Endothelial cell of umbilical vein (primary cell): ENCODE measurements around the gene CBLB. TPM values are rescaled to one million over a fixed set of nuclear protein-coding genes. Genes with fewer than 3 reads are reported as not detected.

Experiments
- BruUV-seq: library from RNA; stranded (reverse); fragments of 400-500 nt; replicated peaks from 2 replicates; lab custom pipeline; 2021; lab: Mats Ljungman, UMichigan
- CTCF ChIA-PET: fragments of 300-600, 350-600 bp; sonication (Branson Sonifier 250); formaldehyde crosslinking; loops from one replicate; lab custom pipeline; 2021; ENCODE audit warnings: antibody characterized with exemption, inconsistent platforms; lab: Charles Lee
- POLR2A ChIA-PET: fragments of 300-600, 350-600 bp; sonication (Branson Sonifier 250); formaldehyde crosslinking; loops from one replicate; lab custom pipeline; 2021; ENCODE audit warnings: antibody characterized with exemption, inconsistent platforms; lab: Charles Lee
- DNase-seq: peaks from one replicate; pipeline ENCODE4 v3.0.0-alpha.2; 2011; ENCODE audit warnings: low read depth, low spot score
- FAIRE-seq: peaks from 2 replicates; lab custom pipeline; 2011; peaks lifted over from hg19 to GRCh38; lab: Jason Lieb, UNC
- H2AFZ ChIP-seq: 2 replicates; pipeline ENCODE4 v1.6.0; 2012; ENCODE audit warnings: low read depth, low read length, control low read depth, inconsistent platforms
- H3K27ac ChIP-seq: 2 replicates; pipeline ENCODE4 v1.5.1; 2011; ENCODE audit warnings: low read depth, mild to moderate bottlenecking, control low read depth, low read length, moderate library complexity; ENCODE audit not compliant: insufficient read depth
- H3K27me3 ChIP-seq, 2 experiments: 2 replicates each; pipeline versions ENCODE4 v1.6.0 to v1.6.1; 2011; ENCODE audit warnings: low read length in 2 of 2, mixed read lengths in 1 of 2; ENCODE audit not compliant: control insufficient read depth in 2 of 2, insufficient read depth in 2 of 2
- H3K36me3 ChIP-seq, 2 experiments: 2 replicates in 1 of 2; 3 replicates in 1 of 2; pipeline ENCODE4 v1.5.1; 2011; ENCODE audit warnings: low read length in 2 of 2, mild to moderate bottlenecking in 1 of 2, moderate library complexity in 1 of 2; ENCODE audit not compliant: control insufficient read depth in 2 of 2, insufficient read depth in 2 of 2; ENCODE audit errors: extremely low read depth in 1 of 2
- H3K4me1 ChIP-seq: 3 replicates; pipeline ENCODE4 v1.5.1; 2011; ENCODE audit warnings: mild to moderate bottlenecking, low read length; ENCODE audit not compliant: control insufficient read depth, insufficient read depth; ENCODE audit errors: extremely low read depth
- H3K4me2 ChIP-seq: 2 replicates; pipeline ENCODE4 v1.6.1; 2011; ENCODE audit warnings: low read length, control low read depth, mixed read lengths; ENCODE audit not compliant: insufficient read depth
- H3K4me3 ChIP-seq, 3 experiments: fragments of 200-600 bp in 1 of 3; sonication (generic), shearing (Covaris generic) in 1 of 3; replicated peaks in 1 of 3; 2 replicates each; pipeline ENCODE4 v1.5.1; 2011 to 2016; ENCODE audit warnings: control low read depth in 3 of 3, low read length in 3 of 3, mild to moderate bottlenecking in 2 of 3, inconsistent platforms in 1 of 3, low read depth in 1 of 3, moderate library complexity in 1 of 3; ENCODE audit not compliant: insufficient read depth in 1 of 3
- H3K79me2 ChIP-seq: 2 replicates; pipeline ENCODE4 v1.6.0; 2012; ENCODE audit warnings: low read length, inconsistent platforms; ENCODE audit not compliant: control insufficient read depth, insufficient read depth
- H3K9ac ChIP-seq: replicated peaks from 2 replicates; pipeline ENCODE3; 2011; ENCODE audit warnings: low read length, control low read depth; ENCODE audit not compliant: insufficient read depth; ENCODE audit errors: extremely low read depth
- H3K9me1 ChIP-seq: replicated peaks from 3 replicates; pipeline ENCODE4 v1.6.0; 2011; ENCODE audit warnings: mild to moderate bottlenecking, low read length; ENCODE audit not compliant: control insufficient read depth, insufficient read depth; ENCODE audit errors: extremely low read depth
- H3K9me3 ChIP-seq: replicated peaks from 2 replicates; pipeline ENCODE4 v1.5.1; 2012; ENCODE audit warnings: low read length, inconsistent platforms; ENCODE audit not compliant: control insufficient read depth, insufficient read depth
- H4K20me1 ChIP-seq: replicated peaks from 2 replicates; pipeline ENCODE3; 2011; ENCODE audit warnings: mild to moderate bottlenecking, low read length; ENCODE audit not compliant: control insufficient read depth, insufficient read depth; ENCODE audit errors: extremely low read depth
- FOS ChIP-seq: IDR thresholded peaks from 2 replicates; pipeline ENCODE4 v1.6.1; 2011; ENCODE audit warnings: mild to moderate bottlenecking, low read length, moderate library complexity, borderline replicate concordance; ENCODE audit not compliant: insufficient read depth
- GATA2 ChIP-seq: IDR thresholded peaks from 2 replicates; pipeline ENCODE4 v1.7.0; 2011; ENCODE audit warnings: low read depth, mild to moderate bottlenecking, moderate library complexity, mixed read lengths, low read length; ENCODE audit not compliant: insufficient read length, insufficient read depth
- JUN ChIP-seq: IDR thresholded peaks from 2 replicates; pipeline ENCODE4 v1.6.1; 2011; ENCODE audit warnings: borderline replicate concordance, low read depth; ENCODE audit not compliant: insufficient read length, insufficient read depth
- MYC ChIP-seq: IDR thresholded peaks from one replicate; pipeline ENCODE4 v1.6.1; 2011; ENCODE audit warnings: mild to moderate bottlenecking, low read depth, low read length
- POLR2A ChIP-seq: IDR thresholded peaks from 2 replicates; pipeline ENCODE4 v1.6.1; 2012; ENCODE audit warnings: low read depth, mild to moderate bottlenecking, control low read depth, low read length
- POLR2AphosphoS5 ChIP-seq: IDR thresholded peaks from 2 replicates; pipeline ENCODE4 v1.6.1; 2012; ENCODE audit warnings: low read depth, mild to moderate bottlenecking, control low read depth, low read length, moderate library complexity; ENCODE audit not compliant: insufficient read depth
- dilution Hi-C: fragments of 300-500 bp; cut with MboI; formaldehyde crosslinking; loops from one replicate; pipeline ENCODE4 v1.15.0; 2019; ENCODE audit warnings: low sequenced_read_pairs; ENCODE audit not compliant: extremely low pct_ligation_motif_present
- intact Hi-C: fragments of 100-400 bp; cut with micrococcal nuclease; formaldehyde crosslinking; loops from one replicate; pipeline ENCODE4 v1.10.0; 2022
- polyA plus RNA-seq, 4 experiments: library from polyadenylated mRNA; depleted of rRNA in 3 of 4; stranded (reverse) in 3 of 4; unstranded in 1 of 4; fragments of >200 nt; gene quantifications; 2 replicates each; pipeline versions ENCODE4 v1.2.1 to v1.2.3, GENCODE V29; 2011 to 2012; ENCODE audit warnings: missing spikeins in 1 of 4
- total RNA-seq: library from RNA; stranded (reverse); gene quantifications from 2 replicates; pipeline ENCODE4 v1.2.3, GENCODE V29; 2021
- TF ChIP-seq, protein P1 (sequence below): IDR thresholded peaks from 2 replicates; pipeline ENCODE4 v1.6.1; 2011; ENCODE audit not compliant: insufficient read depth, insufficient read length

CBLB gene
- total and polyA plus RNA-seq, 2 donors (not counting 3 experiments of a cell fraction or from before 2014, with no cell fraction given): 17.8 to 39.6 TPM

DNA sequence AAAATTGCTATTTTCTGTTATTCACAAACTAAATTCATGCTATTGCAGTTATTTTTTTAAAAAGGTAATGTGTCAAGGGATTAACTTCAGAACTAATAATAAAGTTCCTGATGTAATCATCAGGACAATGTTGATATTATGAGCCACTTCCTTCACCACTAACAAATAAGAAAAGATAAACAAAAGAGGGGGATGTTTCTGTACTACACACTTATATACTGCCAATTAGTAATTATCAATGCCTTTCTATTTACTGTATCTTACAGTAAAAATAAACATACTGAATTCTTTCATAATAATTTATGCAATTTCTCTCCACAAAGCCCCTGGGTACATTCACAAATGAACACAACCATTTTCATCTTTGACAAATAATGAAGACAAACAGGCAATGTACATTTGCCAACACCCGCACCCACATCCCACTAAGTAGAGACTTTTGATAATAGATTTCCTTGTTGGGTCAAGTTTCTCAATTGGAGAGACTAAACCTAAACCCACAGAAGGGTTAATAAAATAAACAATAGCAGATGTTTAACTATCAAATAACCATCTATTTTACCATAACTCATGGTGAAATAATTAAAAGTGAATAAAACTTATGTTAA is 3.7 kb downstream of the CBLB start:
- Histone ChIP-seq H2AFZ (no peak overlapping the region), H3K4me1 (peaks cover 53% of the 10 kb centered on the region), H3K36me3 (peaks cover 0 to 2% of the 10 kb centered on the region in 2 experiments), H4K20me1 (no peaks in the 10 kb centered on the region), H3K79me2 (peaks cover 53% of the 10 kb centered on the region), H3K4me2 (peak overlapping the region; percentile 97), H3K4me3 (peak overlapping the region in 1 of 3 experiments; percentile 3), H3K9me3 (no peaks in the 10 kb centered on the region), H3K9ac (peak overlapping the region; percentile 48), H3K27me3 (no peaks in the 10 kb centered on the region), H3K9me1 (no peaks in the 10 kb centered on the region), H3K27ac (peak overlapping the region; percentile 63)
- CTCF ChIA-PET: no interaction called here
- dilution Hi-C loops: no loop called here
- no TSS peak for BruUV-seq
- TF ChIP-seq, protein P1, sequence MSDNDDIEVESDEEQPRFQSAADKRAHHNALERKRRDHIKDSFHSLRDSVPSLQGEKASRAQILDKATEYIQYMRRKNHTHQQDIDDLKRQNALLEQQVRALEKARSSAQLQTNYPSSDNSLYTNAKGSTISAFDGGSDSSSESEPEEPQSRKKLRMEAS: no peak
- TF ChIP-seq FOS (peak; percentile 45), POLR2AphosphoS5 (no peak), JUN (peak; percentile 50), GATA2 (peak; percentile 35)
- FAIRE-seq (no peak), DNase-seq (peak; percentile 60)
- intact Hi-C loops: loop anchor here (5.0 to 10.0 kb wide), 3 partner anchors 500 to 1200 kb away; partner anchors contain the start of gene ALCAM
- POLR2A ChIA-PET: no interaction called here

DNA sequence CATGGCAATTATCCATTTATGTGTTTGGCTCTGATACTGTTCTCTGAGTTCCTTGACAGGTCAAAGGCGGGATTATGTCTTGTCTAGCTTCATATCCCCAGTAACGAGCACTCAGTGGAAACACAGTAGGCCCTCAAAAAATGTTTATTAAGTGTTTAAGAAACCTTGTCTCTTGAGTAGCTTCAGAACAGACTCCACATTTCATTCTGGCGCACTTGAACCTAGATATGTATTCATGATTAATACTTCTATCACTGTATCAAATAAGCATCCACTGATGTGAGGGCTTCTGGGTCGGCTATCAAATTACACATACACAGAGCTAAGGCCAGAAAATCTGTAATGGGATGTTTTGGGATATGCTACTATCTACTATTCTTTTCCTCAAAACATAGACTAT is 4.6 kb downstream of the CBLB start:
- no peaks in the 10 kb centered on the region for H4K20me1 ChIP-seq
- no peak overlapping the region for H3K4me3 ChIP-seq
- intact Hi-C loops (loop anchor here (10.0 kb wide), 2 partner anchors 499 to 1201 kb away; partner anchors contain the start of gene ALCAM), dilution Hi-C loops (no loop called here)
- H3K27ac ChIP-seq: peak overlapping the region; percentile 38
- no TSS peak for BruUV-seq
- FAIRE-seq: no peak
- DNase-seq: no peak
- peaks cover 0 to 4% of the 10 kb centered on the region in 2 experiments for H3K36me3 ChIP-seq
- TF ChIP-seq FOS (no peak), MYC (no peak), POLR2A (no peak)
- TF ChIP-seq, protein P1: no peak
- H3K4me1 ChIP-seq: peaks cover 50% of the 10 kb centered on the region
- H3K79me2 ChIP-seq: peaks cover 57% of the 10 kb centered on the region
- POLR2A ChIA-PET: no interaction called here
- peak overlapping the region; percentile 97 for H3K4me2 ChIP-seq
- H2AFZ ChIP-seq: no peak overlapping the region
- H3K9ac ChIP-seq: no peak overlapping the region
- H3K9me3 ChIP-seq: no peaks in the 10 kb centered on the region
- no peaks in the 10 kb centered on the region for H3K27me3 ChIP-seq
- CTCF ChIA-PET: no interaction called here
- no peaks in the 10 kb centered on the region for H3K9me1 ChIP-seq
